ENCODE measurements around the gene TMEM255B. TPM values are rescaled to one million over a fixed set of nuclear protein-coding genes. Genes with fewer than 3 reads are reported as not detected.
"Not testable (repeated sequence)": the region's sequence is repeated elsewhere in the genome, so short reads cannot be mapped to it uniquely, and the experiment has no call there.

The TMEM255B gene
- total RNA-seq, 4 donors from 2014 or later = 2.0 to 4.8 (median 3.4) TPM

- intact Hi-C loops (cut with DNase I; ENCODE audit: low total_unique reads) = no loop called here
- 77 to 81% methylated on average over 21 of the region's 21 CpGs for WGBS, 2 donors
- no peak for TF ChIP-seq CTCF (IDR thresholded peaks at IDR 0.05)
- TF ChIP-seq POLR2A (IDR thresholded peaks at IDR 0.05) = no peak
- no peak overlapping the region for H3K4me3 ChIP-seq (ENCODE audit: low read depth, poor library complexity, severe bottlenecking)
- DNase-seq (ENCODE audit: low spot score in 2 of 2) = no peak
Measured at GRCh38 chr13:113744197-113745000, 14.6 kb upstream of the TMEM255B start.

- intact Hi-C loops (cut with DNase I; ENCODE audit: low total_unique reads) = no loop called here
- WGBS, 2 donors = 94 to 96% methylated on average over 7 to 9 of the region's 9 CpGs
- H3K4me3 ChIP-seq (ENCODE audit: low read depth, poor library complexity, severe bottlenecking) = no peak overlapping the region
- TF ChIP-seq POLR2A (IDR thresholded peaks at IDR 0.05) (no peak), CTCF (IDR thresholded peaks at IDR 0.05) (no peak)
- no peak for DNase-seq (ENCODE audit: low spot score in 2 of 2)
Measured at GRCh38 chr13:113745059-113745458, 14.0 kb upstream of the TMEM255B start.

GRCh38 chr13:113745500-113746142 lies 13.4 kb upstream of the TMEM255B start:
- DNase-seq (ENCODE audit: low spot score in 2 of 2); H3K4me3 ChIP-seq (ENCODE audit: low read depth, poor library complexity, severe bottlenecking); intact Hi-C loops (cut with DNase I; ENCODE audit: low total_unique reads): not testable (repeated sequence)
- 90% methylated on average over 20 to 22 of the region's 24 CpGs for WGBS, 2 donors

- DNase-seq (ENCODE audit: low spot score in 2 of 2) = no peak
- intact Hi-C loops (cut with DNase I; ENCODE audit: low total_unique reads) = no loop called here
- TF ChIP-seq CTCF (IDR thresholded peaks at IDR 0.05) = no peak
- no peak for TF ChIP-seq POLR2A (IDR thresholded peaks at IDR 0.05)
- no peak overlapping the region for H3K4me3 ChIP-seq (ENCODE audit: low read depth, poor library complexity, severe bottlenecking)
- WGBS, 2 donors = 92% methylated on average over 5 of the region's 5 CpGs
Measured at GRCh38 chr13:113746143-113746525, 12.9 kb upstream of the TMEM255B start.

GRCh38 chr13:113746671-113747070 lies 12.4 kb upstream of the TMEM255B start:
- intact Hi-C loops (cut with DNase I; ENCODE audit: low total_unique reads) = no loop called here
- TF ChIP-seq POLR2A (IDR thresholded peaks at IDR 0.05) (no peak), CTCF (IDR thresholded peaks at IDR 0.05) (no peak)
- no peak for DNase-seq (ENCODE audit: low spot score in 2 of 2)
- WGBS, 2 donors = 87% methylated on average over 12 of the region's 12 CpGs
- no peak overlapping the region for H3K4me3 ChIP-seq (ENCODE audit: low read depth, poor library complexity, severe bottlenecking)

GRCh38 chr13:113747291-113747833 lies 11.7 kb upstream of the TMEM255B start:
- no peak overlapping the region for H3K4me3 ChIP-seq (ENCODE audit: low read depth, poor library complexity, severe bottlenecking)
- intact Hi-C loops (cut with DNase I; ENCODE audit: low total_unique reads) = no loop called here
- no peak for DNase-seq (ENCODE audit: low spot score in 2 of 2)
- TF ChIP-seq POLR2A (IDR thresholded peaks at IDR 0.05) (no peak), CTCF (IDR thresholded peaks at IDR 0.05) (no peak)
- 80 to 94% methylated on average over 16 to 25 of the region's 25 CpGs for WGBS, 2 donors
